K562 treated with DMSO at 1 percent for 4 hours (cell line): ENCODE results near the gene PIK3CD. TPM values are rescaled to one million over a fixed set of nuclear protein-coding genes. Genes with fewer than 3 reads are reported as not detected.

ENCODE experiments used
- total RNA-seq: library from RNA; unstranded; fragments of 300-600 nt; gene quantifications from 2 replicates; pipeline ENCODE4 v1.2.3, GENCODE V29; 2022; ENCODE audit not compliant: insufficient read depth

Gene PIK3CD
- 24.6 and 31.1 TPM in 2 replicates for total RNA-seq

DNA sequence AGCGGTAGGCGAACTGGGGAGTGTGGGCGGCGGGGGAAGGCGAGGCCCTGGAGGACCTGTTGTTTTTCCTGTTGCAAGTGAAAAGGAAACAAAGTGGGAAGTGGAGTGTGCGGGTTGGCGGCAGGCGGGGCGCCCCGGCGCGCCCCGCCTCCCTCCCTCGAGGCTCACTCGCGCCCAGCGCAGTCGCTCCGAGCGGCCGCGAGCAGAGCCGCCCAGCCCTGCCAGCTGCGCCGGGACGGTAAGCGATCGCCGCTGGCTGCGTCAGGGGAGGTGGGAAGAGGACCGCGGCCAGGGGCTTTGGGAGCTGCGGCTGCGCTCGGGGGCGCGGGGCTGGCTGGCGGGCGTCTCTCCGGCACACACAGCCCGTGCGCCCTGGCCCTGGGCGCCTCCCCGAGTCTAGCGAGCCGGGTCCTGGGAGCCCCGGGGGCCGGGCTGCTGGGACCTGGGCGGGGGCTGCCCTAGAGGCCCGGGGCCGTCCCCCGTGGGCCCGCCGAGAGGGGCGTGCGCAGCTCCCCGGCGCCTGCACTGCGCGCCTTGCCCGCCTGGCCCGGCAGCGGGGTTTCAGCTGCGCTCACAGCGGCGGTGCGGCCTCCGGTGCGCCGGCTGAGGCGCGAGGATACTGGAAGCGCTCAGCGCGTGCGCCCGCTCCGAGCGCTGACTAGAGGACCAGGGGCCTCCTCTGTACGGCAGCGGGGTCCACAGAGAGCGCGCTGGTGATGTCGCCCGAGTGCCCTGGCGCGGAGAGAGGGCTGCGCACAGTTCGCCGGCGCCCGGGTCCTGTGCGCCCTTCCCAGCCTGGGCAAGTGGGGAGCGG lies at the start of gene PIK3CD:
Gene PIK3CD (plus strand): TSS at position 167 of the 814 bp plus-strand sequence. CDS start 58,725 bp downstream, outside the sequence.

Other genes with a start within 250 kb of the PIK3CD start
- 11.1 and 15.1 TPM in 2 replicates for gene SLC25A33, start 112.3 kb upstream of the PIK3CD start, total RNA-seq
- 12.7 and 17.8 TPM in 2 replicates for gene TMEM201, start 62.8 kb upstream of the PIK3CD start, total RNA-seq
- gene CLSTN1, start 172.2 kb downstream of the PIK3CD start, total RNA-seq, result 52.1 and 56.7 TPM in 2 replicates